Measurements from ENCODE around the gene ZSCAN31. TPM values are rescaled to one million over a fixed set of nuclear protein-coding genes. Genes with fewer than 3 reads are reported as not detected.

The ZSCAN31 gene
- total and polyA plus RNA-seq, 2 of the 8 experiments (the other 6 are each of a cell fraction or from before 2014, with no cell fraction given), result 1.9 to 7.0 TPM

DNA sequence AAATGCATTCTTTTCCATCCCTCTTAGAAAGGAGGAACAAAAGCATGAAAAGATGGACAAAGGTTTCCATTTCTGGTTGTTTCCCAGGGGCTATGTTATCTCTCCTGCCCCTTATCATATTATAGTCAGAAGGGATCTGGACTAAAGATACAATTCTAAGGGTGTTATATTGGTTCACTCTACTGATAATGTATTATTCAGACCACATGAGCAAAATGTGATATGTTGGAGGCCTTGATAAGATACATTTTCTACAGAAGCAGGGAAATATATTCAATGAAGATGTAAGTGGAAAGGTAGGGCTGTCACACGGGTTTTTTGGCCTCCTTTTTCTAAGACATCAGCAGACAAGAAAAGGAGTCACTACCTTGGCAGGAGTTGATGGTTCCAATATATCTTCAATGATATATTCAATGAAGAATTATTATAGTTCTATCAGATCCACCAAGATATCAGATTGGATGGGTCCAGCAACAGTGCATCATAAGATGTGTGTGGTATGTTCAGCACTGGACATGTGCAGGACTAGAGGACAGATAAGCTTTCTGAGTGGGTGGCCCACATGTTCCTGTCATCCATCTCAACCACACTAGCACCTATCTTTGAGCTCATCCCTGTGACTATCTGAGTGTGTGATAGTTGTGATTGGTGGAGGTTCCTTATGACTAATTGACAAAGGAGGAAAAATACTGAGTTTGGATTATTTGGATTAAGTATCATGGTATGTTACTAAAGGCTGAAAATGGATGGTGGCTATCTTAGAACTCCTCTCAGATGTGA lies 8.1 kb upstream of the ZSCAN31 start:
- Histone ChIP-seq H3K4me3 (ENCODE audit: extremely low read depth in 1 of 4, insufficient read depth in 2 of 4, low read depth in 3 of 4, low read length in 4 of 4) (no peak overlapping the region), H3K23me2 (ENCODE audit: low read depth, low read length) (no peaks in the 10 kb centered on the region), H3K27me3 (replicated peaks in 1 of 4; ENCODE audit: control insufficient read depth in 3 of 4, extremely low read depth in 1 of 4, insufficient read depth in 3 of 4, low read length in 3 of 4) (peaks cover 0 to 1% (median 0%) of the 10 kb centered on the region in 4 experiments; a peak in 1 of 7 replicates), H3K14ac (ENCODE audit: insufficient read length) (peak overlapping the region; percentile 66), H4K20me1 (replicated peaks in 1 of 2; ENCODE audit: control insufficient read depth in 1 of 2, insufficient read depth in 2 of 2, low read length in 2 of 2) (no peaks in the 10 kb centered on the region), H3K4me1 (replicated peaks in 1 of 4; ENCODE audit: control insufficient read depth in 3 of 4, insufficient read depth in 4 of 4, low read length in 3 of 4) (no peaks in the 10 kb centered on the region), H4K8ac (ENCODE audit: extremely low read depth, insufficient read depth, low read length) (no peak overlapping the region), H2BK120ac (replicated peaks; ENCODE audit: low read depth, low read length) (no peak overlapping the region), H4K5ac (ENCODE audit: insufficient read length, low read depth, low read length) (no peak overlapping the region), H2AK5ac (ENCODE audit: low read depth, low read length) (no peak overlapping the region), H2AFZ (ENCODE audit: low read length) (no peak overlapping the region), H3K4me2 (ENCODE audit: insufficient read depth in 1 of 2, low read depth in 2 of 2, low read length in 2 of 2) (no peak overlapping the region), H4K91ac (replicated peaks; ENCODE audit: insufficient read length, low read length) (no peak overlapping the region), H3K79me1 (ENCODE audit: low read depth, low read length) (no peaks in the 10 kb centered on the region), H2BK5ac (ENCODE audit: low read depth, low read length) (no peak overlapping the region), H3K36me3 (ENCODE audit: control insufficient read depth in 2 of 4, insufficient read depth in 4 of 4, low read length in 3 of 4) (no peaks in the 10 kb centered on the region), H3K79me2 (ENCODE audit: control insufficient read depth in 1 of 2, insufficient read depth in 2 of 2, low read length in 2 of 2) (no peaks in the 10 kb centered on the region), H2BK15ac (ENCODE audit: low read length) (no peak overlapping the region), H3K27ac (ENCODE audit: low read depth, low read length) (no peak overlapping the region), H3K9me3 (ENCODE audit: insufficient read depth in 2 of 2, low read depth in 1 of 2, low read length in 1 of 2) (no peaks in the 10 kb centered on the region), H2BK20ac (ENCODE audit: low read length) (no peak overlapping the region), H3K4ac (replicated peaks; ENCODE audit: insufficient read length, low read depth, low read length) (no peak overlapping the region), H3K9ac (replicated peaks in 1 of 4; ENCODE audit: extremely low read depth in 1 of 4, low read depth in 3 of 4, low read length in 3 of 4) (no peak overlapping the region), H2BK12ac (ENCODE audit: low read depth, low read length) (no peak overlapping the region), H3K18ac (ENCODE audit: extremely low read depth, low read length) (no peak overlapping the region), H3K23ac (ENCODE audit: insufficient read length) (no peak overlapping the region), H3K56ac (replicated peaks; ENCODE audit: insufficient read length, low read depth, low read length) (no peak overlapping the region)
- 61% methylated on average over 1 of the region's 1 CpG; no CpG with 5 or more reads in 1 of the 2 experiments for WGBS, 2 experiments (ENCODE audit: extremely low coverage in 1 of 2, insufficient coverage in 1 of 2, insufficient read length in 1 of 2, insufficient replicate concordance in 2 of 2, low coverage in 1 of 2, low lambda C conversion rate in 2 of 2, missing lambda C conversion rate in 1 of 2)
- POLR2A ChIA-PET (ENCODE audit: partially characterized antibody), result interaction anchor here (5.0 kb wide), 1 partner anchor 8 kb away, joined by 24 read pairs; the partner anchor contains the start of gene ZSCAN31
- DNase-seq (ENCODE audit: low read depth in 1 of 2, low spot score in 2 of 2), result no peak
- CTCF ChIA-PET (ENCODE audit: partially characterized antibody), result interaction anchor here (0.7 to 1.2 kb wide), 2 partner anchors 72 to 92 kb away, joined by 3 to 4 read pairs; partner anchors contain the start of gene ZKSCAN4
- no peak for FAIRE-seq
- TF ChIP-seq PHF8 (conservative IDR thresholded peaks at IDR 0.05; ENCODE audit: low read depth, low read length) (no peak), CHD2 (IDR thresholded peaks at IDR 0.05; ENCODE audit: low read length) (no peak), SIN3A (conservative IDR thresholded peaks at IDR 0.05 in 1 of 2, IDR thresholded peaks at IDR 0.05 in 1 of 2; ENCODE audit: low read depth in 1 of 2, low read length in 2 of 2) (no peak), HDAC2 (IDR thresholded peaks at IDR 0.05; ENCODE audit: borderline replicate concordance in 1 of 2, low read depth in 2 of 2, low read length in 2 of 2) (no peak), TAF7 (optimal IDR thresholded peaks at IDR 0.05; ENCODE audit: borderline replicate concordance, low read depth, low read length) (no peak), CBX8 (IDR thresholded peaks at IDR 0.05; ENCODE audit: borderline replicate concordance, low read depth, low read length) (no peak), YY1 (IDR thresholded peaks at IDR 0.05; ENCODE audit: low read depth, low read length) (no peak), TCF12 (IDR thresholded peaks at IDR 0.05; ENCODE audit: low read depth, low read length) (no peak), SP2 (IDR thresholded peaks at IDR 0.05; ENCODE audit: low read length) (no peak), BRCA1 (IDR thresholded peaks at IDR 0.05; ENCODE audit: low read depth, low read length) (no peak), RAD21 (IDR thresholded peaks at IDR 0.05 in 1 of 2, conservative IDR thresholded peaks at IDR 0.05 in 1 of 2; ENCODE audit: low read depth in 2 of 2, low read length in 2 of 2) (no peak), GTF2F1 (IDR thresholded peaks at IDR 0.05; ENCODE audit: borderline replicate concordance, low read depth, low read length) (no peak)

Measured in H1 (cell line).